NCI-H2171 (cell line): ENCODE measurements around the gene TMCC3.
"Not testable (repeated sequence)": the region's sequence is repeated elsewhere in the genome, so short reads cannot be mapped to it uniquely, and the experiment has no call there.

Source experiments
- DNase-seq: peaks from one replicate; lab custom pipeline; 2025; lab: John Stamatoyannopoulos, UW

Gene TMCC3

GRCh38 chr12:94566345-94566744, 84.0 kb downstream of the TMCC3 start:
- DNase-seq = no peak

GRCh38 chr12:94565683-94566082, 84.7 kb downstream of the TMCC3 start:
- no peak for DNase-seq

GRCh38 chr12:94563286-94563685, 87.1 kb downstream of the TMCC3 start:
- DNase-seq = peak; percentile 73

GRCh38 chr12:94561943-94562411, 88.4 kb downstream of the TMCC3 start:
- DNase-seq = no peak

- no peak for DNase-seq
Measured at GRCh38 chr12:94560431-94561221, 89.7 kb downstream of the TMCC3 start.

GRCh38 chr12:94558612-94559011, 91.7 kb downstream of the TMCC3 start:
- no peak for DNase-seq

- no peak for DNase-seq
Measured at GRCh38 chr12:94557746-94558295, 92.5 kb downstream of the TMCC3 start.

- DNase-seq = no peak
Measured at GRCh38 chr12:94555687-94556086, 94.7 kb downstream of the TMCC3 start.

GRCh38 chr12:94553875-94554274, 96.5 kb downstream of the TMCC3 start:
- DNase-seq = no peak

GRCh38 chr12:94553130-94553519, 97.2 kb downstream of the TMCC3 start:
- no peak for DNase-seq

- DNase-seq = no peak
Measured at GRCh38 chr12:94551810-94552209, 98.5 kb downstream of the TMCC3 start.

GRCh38 chr12:94550964-94551363, 99.4 kb downstream of the TMCC3 start:
- no peak for DNase-seq

GRCh38 chr12:94548833-94549232, 101.5 kb downstream of the TMCC3 start:
- not testable (repeated sequence) for DNase-seq

GRCh38 chr12:94545935-94546771, 104.2 kb downstream of the TMCC3 start:
- peak; percentile 42 for DNase-seq

GRCh38 chr12:94544355-94544754, 106.0 kb downstream of the TMCC3 start:
- no peak for DNase-seq

- DNase-seq = no peak
Measured at GRCh38 chr12:94538318-94538717, 112.0 kb downstream of the TMCC3 start.

GRCh38 chr12:94536040-94536965, 114.1 kb downstream of the TMCC3 start:
- DNase-seq = no peak

- peak; percentile 56 for DNase-seq
Measured at GRCh38 chr12:94535510-94535921, 114.8 kb downstream of the TMCC3 start.

- DNase-seq = no peak
Measured at GRCh38 chr12:94534774-94535509, 115.4 kb downstream of the TMCC3 start.

- no peak for DNase-seq
Measured at GRCh38 chr12:94534278-94534677, 116.1 kb downstream of the TMCC3 start.
